HG02763 (cell line): ENCODE results near the gene MPDZ.

ENCODE experiments used
- ATAC-seq: cut with Tn5 transposase; IDR thresholded peaks from one replicate; pipeline ENCODE4 v1.9.1; 2021; ENCODE audit warnings: mild to moderate bottlenecking, moderate library complexity; ENCODE audit not compliant: unreplicated experiment

MPDZ gene, protein sequence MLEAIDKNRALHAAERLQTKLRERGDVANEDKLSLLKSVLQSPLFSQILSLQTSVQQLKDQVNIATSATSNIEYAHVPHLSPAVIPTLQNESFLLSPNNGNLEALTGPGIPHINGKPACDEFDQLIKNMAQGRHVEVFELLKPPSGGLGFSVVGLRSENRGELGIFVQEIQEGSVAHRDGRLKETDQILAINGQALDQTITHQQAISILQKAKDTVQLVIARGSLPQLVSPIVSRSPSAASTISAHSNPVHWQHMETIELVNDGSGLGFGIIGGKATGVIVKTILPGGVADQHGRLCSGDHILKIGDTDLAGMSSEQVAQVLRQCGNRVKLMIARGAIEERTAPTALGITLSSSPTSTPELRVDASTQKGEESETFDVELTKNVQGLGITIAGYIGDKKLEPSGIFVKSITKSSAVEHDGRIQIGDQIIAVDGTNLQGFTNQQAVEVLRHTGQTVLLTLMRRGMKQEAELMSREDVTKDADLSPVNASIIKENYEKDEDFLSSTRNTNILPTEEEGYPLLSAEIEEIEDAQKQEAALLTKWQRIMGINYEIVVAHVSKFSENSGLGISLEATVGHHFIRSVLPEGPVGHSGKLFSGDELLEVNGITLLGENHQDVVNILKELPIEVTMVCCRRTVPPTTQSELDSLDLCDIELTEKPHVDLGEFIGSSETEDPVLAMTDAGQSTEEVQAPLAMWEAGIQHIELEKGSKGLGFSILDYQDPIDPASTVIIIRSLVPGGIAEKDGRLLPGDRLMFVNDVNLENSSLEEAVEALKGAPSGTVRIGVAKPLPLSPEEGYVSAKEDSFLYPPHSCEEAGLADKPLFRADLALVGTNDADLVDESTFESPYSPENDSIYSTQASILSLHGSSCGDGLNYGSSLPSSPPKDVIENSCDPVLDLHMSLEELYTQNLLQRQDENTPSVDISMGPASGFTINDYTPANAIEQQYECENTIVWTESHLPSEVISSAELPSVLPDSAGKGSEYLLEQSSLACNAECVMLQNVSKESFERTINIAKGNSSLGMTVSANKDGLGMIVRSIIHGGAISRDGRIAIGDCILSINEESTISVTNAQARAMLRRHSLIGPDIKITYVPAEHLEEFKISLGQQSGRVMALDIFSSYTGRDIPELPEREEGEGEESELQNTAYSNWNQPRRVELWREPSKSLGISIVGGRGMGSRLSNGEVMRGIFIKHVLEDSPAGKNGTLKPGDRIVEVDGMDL (N-terminal part only)

DNA sequence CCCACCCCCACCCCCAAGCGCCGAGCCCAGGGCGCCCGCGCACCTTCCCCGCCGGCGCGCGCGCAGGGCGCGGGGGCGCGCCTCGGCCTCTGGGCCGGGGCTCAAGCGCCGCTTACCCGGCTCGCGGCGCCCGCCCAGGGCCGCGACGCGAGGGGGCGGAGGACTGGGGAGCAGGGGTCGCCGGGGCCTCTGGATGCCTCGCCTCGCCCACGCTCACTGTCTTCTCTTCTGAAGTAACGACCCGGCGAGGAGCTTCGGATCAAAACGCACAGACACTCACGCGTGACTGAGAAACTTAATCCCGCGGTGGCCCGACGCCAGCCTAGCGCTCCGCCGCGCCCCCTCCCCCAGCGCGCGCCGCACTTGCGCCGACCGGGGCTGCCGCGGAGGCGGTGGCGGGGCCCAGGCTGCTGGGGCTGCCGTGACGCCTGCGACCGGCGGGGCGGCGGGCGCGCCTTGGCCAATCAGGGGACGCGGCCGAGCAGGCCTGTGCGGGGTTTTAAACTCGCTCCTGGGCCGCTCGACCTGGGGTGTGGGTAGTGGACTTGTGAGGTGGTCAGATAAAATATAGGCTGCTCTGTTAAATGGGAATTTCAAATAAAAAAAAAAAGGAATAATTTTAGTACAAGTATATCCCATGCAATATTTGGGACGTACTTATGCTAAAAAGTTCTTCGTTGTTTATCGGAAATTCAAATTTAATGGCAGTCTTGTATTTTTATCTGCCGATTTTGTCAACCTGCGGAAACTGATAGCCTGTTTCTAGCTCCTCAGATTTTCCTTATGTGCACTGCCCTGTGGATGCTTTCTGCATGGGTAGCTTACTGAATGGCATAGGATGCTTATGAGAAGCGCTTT is at the start of gene MPDZ:
Gene MPDZ, minus strand, starts transcription at position 409 of the 858 bp plus-strand sequence. CDS start 29,377 bp downstream, outside the sequence.
- ATAC-seq, result no peak

DNA sequence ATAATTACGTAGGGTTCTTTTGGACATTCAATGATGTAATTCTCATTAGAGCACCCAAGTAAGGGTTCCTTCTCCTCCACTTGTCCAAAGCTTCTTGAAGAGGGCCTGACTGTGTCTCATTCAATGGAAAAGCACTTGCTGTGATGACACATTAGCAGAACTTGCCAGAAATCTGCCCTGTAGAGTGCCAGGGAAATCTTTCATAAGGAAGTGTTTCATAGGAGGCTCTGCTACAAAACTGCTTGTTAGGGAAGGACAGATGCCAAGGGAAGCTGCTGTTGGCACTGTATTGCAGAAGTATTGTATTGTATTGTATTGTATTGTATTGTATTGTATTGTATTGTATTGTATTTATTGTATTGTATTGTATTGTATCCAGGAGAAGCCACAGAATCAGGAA is 45.5 kb upstream of the MPDZ start:
- ATAC-seq, result no peak

DNA sequence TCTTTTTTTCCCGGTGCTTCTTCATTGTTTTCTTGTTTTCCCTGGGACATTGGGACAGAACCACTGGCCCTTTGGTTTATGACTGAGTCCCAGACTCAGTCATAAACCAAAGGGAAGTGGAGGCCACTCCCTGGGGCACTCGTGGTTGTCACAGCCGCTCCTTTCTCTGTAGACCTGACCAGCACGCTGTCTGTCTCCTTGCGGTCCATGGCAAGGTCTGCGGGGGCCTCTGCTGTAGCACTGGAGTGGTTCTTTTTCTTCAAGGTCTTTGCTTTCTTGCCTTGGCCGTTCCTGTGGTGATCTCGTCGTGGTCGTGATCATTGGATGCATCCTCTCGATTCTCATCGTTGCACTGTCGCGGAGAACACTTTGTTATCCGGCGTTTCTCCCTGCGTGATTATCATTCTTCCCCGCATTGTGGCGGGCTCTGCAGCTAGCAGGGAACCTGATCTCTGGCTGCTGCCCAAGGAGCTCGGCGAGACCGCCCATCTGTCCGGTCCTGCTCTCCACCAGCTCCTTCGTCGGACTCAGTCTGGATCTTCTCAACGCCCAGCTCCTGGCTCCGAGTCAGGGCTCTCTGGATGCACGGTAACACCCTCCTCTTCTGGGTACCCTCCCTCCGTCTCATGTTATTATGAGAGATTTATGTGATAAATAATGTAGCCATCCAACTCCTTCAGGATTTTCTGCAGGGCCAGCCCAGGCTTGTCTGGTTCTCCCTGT is 43.5 kb upstream of the MPDZ start:
- ATAC-seq, result no peak

DNA sequence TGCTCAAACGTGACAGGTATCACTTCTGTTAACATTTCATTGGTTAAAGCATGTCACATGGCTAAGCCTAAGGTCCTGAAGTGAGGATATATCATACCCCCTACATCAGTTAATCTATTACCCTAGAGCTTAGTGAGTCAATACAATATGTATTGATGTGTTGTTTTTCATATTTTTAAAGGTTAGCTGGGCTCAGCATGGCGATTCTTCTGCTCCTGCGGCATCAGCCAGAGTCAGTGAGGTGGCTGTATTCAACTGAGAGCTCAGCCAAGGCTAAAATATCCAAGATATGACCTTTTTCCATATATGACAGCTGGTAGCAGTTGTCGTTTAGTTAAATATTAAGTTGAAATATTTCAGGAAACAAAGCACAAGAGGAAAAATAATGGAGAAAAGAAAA is 38.5 kb upstream of the MPDZ start:
- no peak for ATAC-seq

DNA sequence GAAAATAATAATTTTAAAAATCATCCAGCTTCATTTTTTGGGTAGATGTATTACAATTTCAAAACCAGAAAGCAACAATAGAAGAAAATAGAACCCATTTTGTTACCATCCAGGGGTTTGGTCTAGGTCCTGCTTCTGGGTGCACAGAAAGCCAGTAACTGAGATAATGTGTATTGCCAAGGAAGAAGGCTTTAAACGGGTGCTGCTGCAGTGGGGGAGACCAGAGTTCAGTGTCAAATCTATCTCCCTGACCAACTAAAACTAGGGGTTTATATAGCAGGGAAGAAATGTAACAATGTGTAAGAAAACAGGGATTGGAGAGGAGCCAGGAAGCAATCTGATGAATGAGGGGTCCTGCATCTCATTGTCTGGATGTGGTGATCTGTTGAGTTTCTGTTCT is 17.5 kb upstream of the MPDZ start:
- no peak for ATAC-seq

DNA sequence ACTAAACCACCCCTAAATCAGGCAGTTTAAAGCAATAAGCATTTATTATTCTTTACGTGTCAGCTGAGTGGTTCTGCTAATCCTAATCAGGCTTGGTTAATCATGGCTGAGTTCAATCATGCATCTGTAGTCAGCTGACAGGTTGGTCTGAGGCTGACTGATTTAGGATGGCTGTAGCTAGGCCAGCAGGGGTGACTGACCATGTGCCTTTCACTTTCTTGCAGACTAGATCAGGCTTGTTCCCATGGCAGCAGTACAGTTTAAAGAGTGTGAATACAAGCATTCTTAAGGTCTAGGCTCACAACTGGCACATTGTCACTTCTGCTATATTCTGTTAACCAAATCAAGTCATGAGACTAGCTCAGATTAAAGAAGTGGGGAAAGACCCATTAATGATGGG is 16.1 kb upstream of the MPDZ start:
- ATAC-seq, result no peak

DNA sequence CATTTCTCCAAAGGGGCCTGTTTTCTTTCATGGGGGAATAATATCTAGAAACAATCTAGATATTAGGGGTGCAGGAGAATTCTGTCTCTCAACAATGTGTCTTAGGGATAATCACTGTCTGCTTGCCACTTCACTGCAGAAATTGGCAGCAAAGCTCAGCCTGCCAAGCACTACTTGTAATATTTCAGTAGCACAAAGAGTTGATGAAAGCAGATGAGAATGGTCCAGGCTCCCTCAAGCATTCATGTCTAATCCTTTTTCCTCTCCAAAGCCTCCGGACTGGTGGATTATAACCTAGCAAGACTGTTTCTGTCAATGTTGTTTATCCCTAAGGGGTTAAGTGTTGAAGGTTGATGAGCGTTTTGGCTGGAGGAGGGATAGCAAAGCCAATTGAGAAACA is 13.3 kb upstream of the MPDZ start:
- ATAC-seq, result no peak

DNA sequence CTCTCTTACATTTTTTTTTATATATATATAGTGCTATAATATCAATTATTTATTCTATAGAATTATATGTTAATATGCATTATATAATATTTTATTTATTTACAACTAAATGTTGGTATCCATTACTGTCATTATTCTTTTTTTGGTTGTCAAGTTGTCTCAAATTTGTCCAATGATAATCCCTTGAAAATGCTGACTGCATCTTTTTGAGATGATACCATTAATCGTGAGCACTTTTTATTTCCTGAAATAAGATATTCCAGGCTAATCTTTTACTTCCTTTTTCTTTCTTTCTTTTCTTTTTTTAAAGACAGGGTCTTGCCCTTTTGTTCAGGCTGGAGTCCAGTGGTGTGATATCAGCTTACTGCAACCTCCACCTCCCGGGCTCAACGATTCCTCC is 12.7 kb upstream of the MPDZ start:
- no peak for ATAC-seq

DNA sequence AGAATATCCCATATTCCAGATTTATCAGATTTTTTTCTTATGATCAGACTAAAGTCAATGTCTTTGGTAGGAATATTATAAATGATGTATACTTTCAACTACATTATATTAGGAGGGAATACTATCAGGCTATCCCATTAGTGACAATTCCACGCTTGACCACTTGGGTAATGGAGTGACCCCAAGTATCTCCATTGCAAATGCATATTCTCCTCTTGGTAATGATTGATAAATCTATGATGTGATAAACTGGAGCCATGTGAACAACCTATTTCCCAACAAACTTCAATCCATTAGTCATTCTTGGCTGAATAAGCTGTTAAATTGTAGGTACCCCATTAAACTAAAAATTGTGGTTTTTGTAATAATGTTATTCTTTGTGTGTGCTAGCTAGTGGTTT is 12.2 kb upstream of the MPDZ start:
- no peak for ATAC-seq

DNA sequence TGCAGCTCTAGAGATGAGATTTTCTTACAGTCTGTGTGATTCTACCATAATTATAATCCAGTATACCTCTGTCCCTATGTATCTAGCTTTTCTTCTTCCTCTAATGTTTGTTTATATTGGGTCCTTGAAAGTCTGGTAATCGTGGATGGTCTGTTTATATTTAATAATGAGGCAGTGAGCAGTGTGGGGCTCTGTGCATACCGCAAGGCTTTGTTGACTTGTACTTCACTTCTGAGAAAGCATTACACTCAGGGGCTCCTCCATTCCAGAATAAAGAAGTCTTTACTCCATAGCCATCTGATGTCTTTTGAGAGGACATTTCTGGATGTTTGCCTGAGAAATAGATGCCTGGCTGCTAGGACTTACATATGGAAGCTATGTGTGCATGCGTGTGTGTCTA is 4.5 kb upstream of the MPDZ start:
- no peak for ATAC-seq

DNA sequence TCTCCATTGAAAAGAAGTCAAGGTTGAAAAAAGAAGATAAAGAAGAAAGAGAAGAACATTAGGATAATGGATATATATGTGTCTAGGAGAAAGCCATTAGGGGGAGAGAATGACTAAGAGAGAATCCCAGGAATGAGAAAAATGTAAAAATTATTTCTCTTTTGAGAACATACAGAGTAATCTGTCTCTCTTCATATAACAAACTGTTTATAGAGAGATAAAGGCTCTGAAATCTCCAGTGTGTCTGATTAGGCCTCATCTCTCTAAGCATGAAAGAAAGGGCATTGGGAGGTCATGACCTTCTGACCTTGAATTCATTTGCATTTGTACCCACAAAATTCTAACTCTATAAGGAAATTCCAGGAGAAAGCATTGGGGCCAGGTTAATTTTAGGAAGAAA is 3.5 kb upstream of the MPDZ start:
- ATAC-seq, result no peak

DNA sequence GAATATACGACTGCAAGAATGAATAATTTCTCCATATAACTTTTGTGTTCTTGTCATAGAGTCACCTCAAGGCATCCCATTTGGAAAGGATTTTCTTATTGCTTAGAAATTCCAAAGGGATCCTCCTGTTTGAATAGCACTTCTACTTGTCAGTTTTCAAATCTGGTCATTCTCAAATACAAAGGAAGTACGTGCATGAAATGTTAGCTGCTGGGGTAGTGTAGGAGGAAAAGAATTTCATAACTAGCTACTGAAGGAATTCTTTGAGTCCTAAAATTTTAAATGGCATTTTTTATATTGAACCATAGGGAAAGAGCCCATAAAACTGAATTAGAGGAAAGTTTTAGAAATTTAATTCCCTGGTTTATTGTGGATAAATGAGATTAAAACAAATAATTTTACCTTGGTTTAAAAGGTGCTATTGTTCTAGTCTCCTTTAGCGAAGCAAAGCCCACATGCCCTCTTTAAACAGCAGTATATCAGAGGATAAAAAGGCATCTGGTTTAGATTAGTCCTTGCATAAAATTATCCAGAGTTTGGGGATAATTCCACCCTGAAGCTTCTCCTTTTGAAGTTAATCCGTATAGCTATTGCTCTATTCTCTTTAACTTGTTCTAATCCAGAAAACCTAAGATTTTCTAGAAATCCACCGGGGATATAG is 2.0 kb upstream of the MPDZ start:
- no peak for ATAC-seq

DNA sequence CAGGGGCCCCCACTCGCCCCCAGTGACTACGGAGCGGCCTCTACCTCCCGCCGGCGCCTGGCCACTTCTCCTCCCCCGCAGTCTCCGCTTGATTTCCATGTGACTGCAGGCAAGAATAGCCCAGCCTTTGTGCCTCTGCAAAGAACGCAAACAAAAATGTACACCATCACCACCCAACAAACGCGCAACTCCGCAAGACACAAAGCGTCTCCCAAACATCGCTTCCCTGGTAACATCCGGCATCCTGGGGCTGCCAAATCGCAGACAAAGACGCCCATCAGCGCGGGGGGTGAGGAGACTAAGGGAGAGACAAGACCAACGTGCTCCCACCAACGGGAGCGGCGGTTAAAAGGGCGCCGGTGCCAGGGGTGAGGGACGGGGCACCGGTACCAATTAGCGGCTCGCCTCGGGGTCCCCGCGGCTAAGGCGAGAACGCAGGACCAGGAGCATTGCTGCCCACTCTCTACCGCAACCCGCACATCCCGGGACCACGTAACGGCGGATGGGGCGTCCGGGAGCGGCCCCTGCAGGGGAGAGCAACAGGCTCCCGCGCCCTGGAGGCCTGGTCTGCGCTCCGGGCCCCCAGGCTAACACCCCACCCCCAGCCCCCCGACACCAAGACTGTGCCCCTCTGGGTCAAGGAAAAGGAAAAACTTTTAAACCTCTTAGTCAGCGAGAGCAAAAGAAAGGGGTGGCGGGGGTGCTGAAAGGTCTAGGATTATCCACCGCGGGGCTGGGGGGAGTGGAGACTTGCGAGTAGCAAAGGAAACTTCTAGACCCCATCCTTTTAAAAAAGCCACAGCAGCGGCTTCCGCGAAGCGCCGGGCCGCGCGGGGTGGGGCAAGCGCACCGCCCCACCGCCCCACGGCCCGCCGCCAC is 885 bp downstream of the MPDZ start:
- ATAC-seq, result no peak

DNA sequence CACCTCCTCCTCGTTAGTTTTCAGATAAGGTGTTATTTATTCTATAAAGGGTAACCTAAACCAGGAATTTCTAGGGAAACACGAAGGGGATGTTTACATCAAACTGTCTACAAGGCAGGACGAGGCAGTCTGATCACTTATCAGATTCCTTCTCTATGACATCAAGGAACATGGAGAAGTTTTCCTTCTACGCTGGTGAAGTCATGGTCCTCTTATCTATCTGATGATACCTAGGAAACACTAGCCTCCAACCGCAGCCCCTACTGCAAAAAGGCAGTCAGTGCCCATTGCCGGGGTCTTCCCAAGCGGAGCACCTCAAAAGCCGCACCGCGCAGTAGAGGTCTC is 1.5 kb downstream of the MPDZ start:
- no peak for ATAC-seq

DNA sequence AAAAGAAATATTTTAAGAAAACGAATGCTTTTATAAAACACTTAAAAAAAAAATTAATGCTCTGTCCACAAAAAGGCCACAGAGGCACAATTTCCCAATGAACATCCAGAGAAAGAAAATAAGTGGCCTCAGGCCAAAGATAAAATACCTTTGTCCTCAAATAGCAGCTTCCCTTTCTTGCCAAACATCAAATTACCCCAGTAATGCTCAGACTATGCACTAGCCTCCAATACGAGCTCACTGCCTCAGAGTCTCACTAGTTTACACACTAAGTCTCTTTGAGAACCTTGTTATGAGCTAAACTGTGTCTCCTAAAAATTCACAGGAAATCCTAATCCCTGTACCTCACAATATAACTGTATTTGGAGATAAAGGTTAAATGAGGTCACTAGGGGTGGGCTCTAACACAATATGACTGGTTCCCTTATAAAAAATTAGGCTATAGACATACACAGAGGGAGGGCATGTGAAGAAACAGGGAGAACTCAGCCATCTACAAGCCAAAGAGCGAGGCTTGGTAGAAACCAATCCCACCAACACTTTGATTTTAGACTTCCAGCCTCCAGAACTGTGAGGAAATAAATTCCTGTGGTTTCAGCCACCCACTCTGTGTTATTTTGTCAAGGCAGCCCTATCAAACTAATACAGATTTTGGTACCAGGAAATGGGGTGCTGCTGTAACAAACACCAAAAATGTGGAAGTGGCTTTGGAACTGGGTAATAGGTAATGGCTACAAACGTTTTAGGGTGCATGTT is 4.4 kb downstream of the MPDZ start:
- no peak for ATAC-seq

DNA sequence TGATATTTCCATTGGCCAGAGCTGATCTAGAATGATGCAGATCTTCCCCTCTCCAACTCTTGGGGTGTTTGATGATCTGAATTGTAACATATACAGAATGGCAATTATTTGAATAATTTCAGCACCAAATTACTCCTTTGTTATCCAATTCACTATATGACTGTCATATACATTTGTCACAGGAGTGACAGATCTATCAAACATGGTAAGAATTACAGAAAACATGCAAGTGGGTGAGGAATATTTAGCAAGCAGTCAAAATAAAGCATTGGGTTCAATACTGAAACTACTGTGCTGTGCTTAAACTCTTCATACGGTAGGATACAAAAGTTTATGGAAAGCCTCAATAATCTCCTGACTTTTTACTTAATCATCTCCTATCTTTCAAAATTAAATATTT is 8.8 kb downstream of the MPDZ start:
- ATAC-seq, result no peak

DNA sequence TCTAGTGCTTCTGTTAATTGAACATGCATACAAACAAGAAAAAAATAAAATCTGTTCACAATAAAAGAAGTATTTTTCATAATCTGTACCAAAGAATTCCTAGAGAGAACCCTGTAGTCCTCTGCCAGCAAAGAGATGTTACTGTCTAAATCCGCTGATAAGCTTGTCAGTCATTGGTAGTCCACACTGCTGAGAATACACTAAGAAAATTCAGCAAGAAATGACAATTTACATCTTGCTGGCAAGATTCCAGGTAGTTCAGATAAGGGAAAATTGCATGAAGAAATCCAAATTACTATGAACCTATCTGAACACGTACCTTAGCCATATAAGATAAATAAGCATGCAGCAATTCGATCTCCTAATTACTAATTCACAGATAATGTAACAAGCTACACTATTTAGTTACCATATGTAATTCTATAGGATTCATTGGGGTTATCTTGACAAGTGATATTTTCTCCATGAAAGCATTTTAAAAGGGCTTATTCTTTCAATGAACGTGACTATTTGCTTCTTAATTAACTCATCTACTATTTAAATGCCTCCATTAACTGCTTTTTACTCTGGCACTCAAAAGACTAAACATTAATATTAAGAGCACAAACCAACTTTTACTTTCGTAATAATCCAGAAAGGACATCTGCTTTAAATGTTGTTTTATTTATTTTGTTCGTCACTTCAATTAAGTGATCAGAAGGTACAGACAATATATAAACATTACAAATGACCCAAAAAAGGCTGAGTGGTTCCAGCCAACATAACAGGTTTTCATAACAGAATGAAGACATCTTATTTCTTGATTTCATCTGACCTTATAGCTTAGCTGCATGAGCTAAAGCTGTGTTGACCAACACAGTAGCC is 9.7 kb downstream of the MPDZ start:
- no peak for ATAC-seq
